Left ventricle myocardium inferior (tissue), 1 donor: ENCODE data around the gene ZCCHC10. TPM values are rescaled to one million over a fixed set of nuclear protein-coding genes. Genes with fewer than 3 reads are reported as not detected.
A peak's percentile ranks its signal among the peaks of the same experiment; 100 is the strongest.
"Not testable (repeated sequence)": the region's sequence is repeated elsewhere in the genome, so short reads cannot be mapped to it uniquely, and the experiment has no call there.

Experiments used
- DNase-seq: peaks from one replicate; pipeline ENCODE4 v3.0.0-alpha.2; 2020
- H3K27ac ChIP-seq: fragments of 200-600 bp; replicated peaks from 2 replicates; pipeline ENCODE4 v1.8.0; 2021
- H3K27me3 ChIP-seq: fragments of 200-600 bp; 2 replicates; pipeline ENCODE4 v1.8.0; 2021; ENCODE audit warnings: low read depth
- H3K36me3 ChIP-seq: fragments of 200-600 bp; 2 replicates; pipeline ENCODE4 v1.8.0; 2021
- H3K4me1 ChIP-seq: fragments of 200-600 bp; 2 replicates; pipeline ENCODE4 v1.8.0; 2021
- H3K4me3 ChIP-seq: fragments of 200-600 bp; 2 replicates; pipeline ENCODE4 v1.8.0; 2021; ENCODE audit warnings: mild to moderate bottlenecking, moderate library complexity
- H3K9me3 ChIP-seq: fragments of 200-600 bp; replicated peaks from 2 replicates; pipeline ENCODE4 v1.8.0; 2021
- intact Hi-C: fragments of 100-400 bp; cut with micrococcal nuclease; formaldehyde crosslinking; loops from one replicate; pipeline ENCODE4 v1.11.0; 2022
- total RNA-seq: library from RNA; stranded (reverse); fragmentation: NEBNext Ultra II Directional; extraction: Animal tissue kit (Norgen Biotek cat#: 25700); gene quantifications from one replicate; pipeline ENCODE4 v1.2.1, GENCODE V29; 2021
- TF ChIP-seq, protein P1 (sequence below): fragments of 200-600 bp; IDR thresholded peaks from 2 replicates; pipeline ENCODE4 v1.8.0; 2021; ENCODE audit warnings: antibody characterized with exemption, mild to moderate bottlenecking, borderline replicate concordance
- donor health status: DM: no; HTN: yes; CAD: no; lungs with severe emphysema.

Gene ZCCHC10
- total RNA-seq, 1 donor from 2014 or later = 18.7 TPM

DNA sequence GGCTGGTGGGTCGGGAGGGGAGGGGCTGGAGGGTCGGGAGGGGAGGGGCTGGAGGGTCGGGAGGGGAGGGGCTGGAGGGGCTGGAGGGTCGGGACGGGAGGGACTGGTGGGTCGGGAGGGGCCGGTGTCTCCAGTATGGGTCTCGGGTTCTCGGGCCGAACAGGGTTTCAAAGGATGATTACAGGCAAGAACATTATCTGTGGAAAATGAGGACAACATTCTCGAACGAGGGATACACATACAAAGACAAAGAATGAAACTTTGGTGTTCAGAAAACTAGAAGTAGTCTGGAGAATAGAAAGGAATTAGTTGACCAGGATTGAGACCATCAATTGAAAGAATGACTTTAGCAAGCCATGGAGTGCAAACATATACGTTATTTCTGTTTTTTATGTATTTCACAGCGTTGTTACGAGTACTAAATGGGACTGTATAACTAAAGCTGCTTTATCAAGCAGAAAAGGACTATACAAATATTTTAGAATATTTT is 360 bp upstream of the ZCCHC10 start:
- Histone ChIP-seq H3K9me3 (no peaks in the 10 kb centered on the region), H3K27ac (peak overlapping the region; percentile 94), H3K36me3 (peaks cover 9% of the 10 kb centered on the region), H3K4me3 (peak overlapping the region; percentile 93), H3K27me3 (no peaks in the 10 kb centered on the region), H3K4me1 (peaks cover 30% of the 10 kb centered on the region)
- no peak for DNase-seq
- intact Hi-C loops = no loop called here
- TF ChIP-seq, protein P1, sequence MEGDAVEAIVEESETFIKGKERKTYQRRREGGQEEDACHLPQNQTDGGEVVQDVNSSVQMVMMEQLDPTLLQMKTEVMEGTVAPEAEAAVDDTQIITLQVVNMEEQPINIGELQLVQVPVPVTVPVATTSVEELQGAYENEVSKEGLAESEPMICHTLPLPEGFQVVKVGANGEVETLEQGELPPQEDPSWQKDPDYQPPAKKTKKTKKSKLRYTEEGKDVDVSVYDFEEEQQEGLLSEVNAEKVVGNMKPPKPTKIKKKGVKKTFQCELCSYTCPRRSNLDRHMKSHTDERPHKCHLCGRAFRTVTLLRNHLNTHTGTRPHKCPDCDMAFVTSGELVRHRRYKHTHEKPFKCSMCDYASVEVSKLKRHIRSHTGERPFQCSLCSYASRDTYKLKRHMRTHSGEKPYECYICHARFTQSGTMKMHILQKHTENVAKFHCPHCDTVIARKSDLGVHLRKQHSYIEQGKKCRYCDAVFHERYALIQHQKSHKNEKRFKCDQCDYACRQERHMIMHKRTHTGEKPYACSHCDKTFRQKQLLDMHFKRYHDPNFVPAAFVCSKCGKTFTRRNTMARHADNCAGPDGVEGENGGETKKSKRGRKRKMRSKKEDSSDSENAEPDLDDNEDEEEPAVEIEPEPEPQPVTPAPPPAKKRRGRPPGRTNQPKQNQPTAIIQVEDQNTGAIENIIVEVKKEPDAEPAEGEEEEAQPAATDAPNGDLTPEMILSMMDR = no peak

GRCh38 chr5:133019471-133019870 is 6.9 kb downstream of the ZCCHC10 start:
- H3K36me3 ChIP-seq = peaks cover 45% of the 10 kb centered on the region
- intact Hi-C loops = not testable (repeated sequence)

GRCh38 chr5:133017964-133018363 is 8.4 kb downstream of the ZCCHC10 start:
- no peak overlapping the region for H3K27ac ChIP-seq
- TF ChIP-seq, protein P1 = no peak
- no peaks in the 10 kb centered on the region for H3K4me1 ChIP-seq
- H3K9me3 ChIP-seq = no peaks in the 10 kb centered on the region
- H3K4me3 ChIP-seq = no peak overlapping the region
- H3K27me3 ChIP-seq = no peaks in the 10 kb centered on the region
- DNase-seq = no peak
- intact Hi-C loops = no loop called here
- H3K36me3 ChIP-seq = peaks cover 45% of the 10 kb centered on the region

More at GRCh38 chr5:133019471-133019870, 6.9 kb downstream of the ZCCHC10 start:
- H3K4me1 ChIP-seq, H3K27me3 ChIP-seq, H3K4me3 ChIP-seq, H3K9me3 ChIP-seq, H3K27ac ChIP-seq, DNase-seq: not testable (repeated sequence)

DNA sequence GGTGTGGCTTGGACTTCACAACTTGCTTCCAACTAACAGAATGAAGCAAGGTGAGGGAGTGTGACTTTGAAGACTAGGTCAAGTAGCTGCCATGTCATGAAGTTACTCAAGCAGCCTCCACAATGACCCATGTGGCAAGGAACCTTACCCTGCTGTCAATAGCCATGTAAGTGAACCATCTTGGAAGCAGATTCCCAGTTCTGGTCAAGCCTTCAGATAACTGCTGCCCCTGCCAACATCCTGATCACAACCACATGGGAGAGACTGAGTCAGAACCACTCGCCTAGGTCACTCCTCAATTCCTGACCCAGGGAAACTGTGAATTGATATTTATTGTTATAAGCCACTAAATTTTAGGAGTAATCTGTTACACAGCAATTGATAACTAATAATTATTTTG is 10.9 kb downstream of the ZCCHC10 start:
- Histone ChIP-seq H3K27me3 (no peaks in the 10 kb centered on the region), H3K27ac (no peak overlapping the region), H3K36me3 (peaks cover 50% of the 10 kb centered on the region), H3K4me1 (no peaks in the 10 kb centered on the region), H3K9me3 (no peaks in the 10 kb centered on the region), H3K4me3 (no peak overlapping the region)
- no peak for DNase-seq
- TF ChIP-seq, protein P1 = no peak
- intact Hi-C loops = no loop called here

DNA sequence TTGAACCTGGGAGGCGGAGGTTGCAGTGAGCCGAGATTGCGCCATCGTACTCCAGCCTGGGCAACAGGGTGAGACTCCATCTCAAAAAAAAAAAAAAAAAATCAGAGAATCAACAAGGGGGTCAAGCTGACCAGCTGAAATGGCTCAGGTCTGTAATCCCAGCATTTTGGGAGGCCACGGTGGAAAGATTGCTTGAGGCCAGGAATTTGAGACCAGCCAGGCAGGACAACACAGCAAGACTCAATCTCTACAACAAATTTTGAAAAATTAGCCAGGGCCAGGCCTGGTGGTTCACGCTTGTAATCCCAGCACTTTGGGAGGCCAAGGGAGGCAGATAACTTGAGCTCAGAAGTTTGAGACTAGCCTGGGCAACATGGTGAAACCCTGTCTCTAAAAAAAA is 17.9 kb downstream of the ZCCHC10 start:
- DNase-seq, H3K27me3 ChIP-seq, intact Hi-C loops, H3K4me1 ChIP-seq, H3K9me3 ChIP-seq, H3K4me3 ChIP-seq, H3K27ac ChIP-seq: not testable (repeated sequence)
- H3K36me3 ChIP-seq = peaks cover 48% of the 10 kb centered on the region

GRCh38 chr5:133006653-133007052 is 19.7 kb downstream of the ZCCHC10 start:
- intact Hi-C loops = no loop called here
- peaks cover 60% of the 10 kb centered on the region for H3K36me3 ChIP-seq
- no peaks in the 10 kb centered on the region for H3K27me3 ChIP-seq
- DNase-seq = no peak
- H3K4me3 ChIP-seq = no peak overlapping the region
- no peaks in the 10 kb centered on the region for H3K9me3 ChIP-seq
- no peaks in the 10 kb centered on the region for H3K4me1 ChIP-seq
- H3K27ac ChIP-seq = no peak overlapping the region
- TF ChIP-seq, protein P1 = no peak
